HG02870 (cell line): ENCODE results near the gene L3MBTL1.

Experiments
- ATAC-seq: cut with Tn5 transposase; IDR thresholded peaks from one replicate; pipeline ENCODE4 v1.9.1; 2021; ENCODE audit warnings: mild to moderate bottlenecking, moderate library complexity; ENCODE audit not compliant: unreplicated experiment

Gene L3MBTL1

DNA sequence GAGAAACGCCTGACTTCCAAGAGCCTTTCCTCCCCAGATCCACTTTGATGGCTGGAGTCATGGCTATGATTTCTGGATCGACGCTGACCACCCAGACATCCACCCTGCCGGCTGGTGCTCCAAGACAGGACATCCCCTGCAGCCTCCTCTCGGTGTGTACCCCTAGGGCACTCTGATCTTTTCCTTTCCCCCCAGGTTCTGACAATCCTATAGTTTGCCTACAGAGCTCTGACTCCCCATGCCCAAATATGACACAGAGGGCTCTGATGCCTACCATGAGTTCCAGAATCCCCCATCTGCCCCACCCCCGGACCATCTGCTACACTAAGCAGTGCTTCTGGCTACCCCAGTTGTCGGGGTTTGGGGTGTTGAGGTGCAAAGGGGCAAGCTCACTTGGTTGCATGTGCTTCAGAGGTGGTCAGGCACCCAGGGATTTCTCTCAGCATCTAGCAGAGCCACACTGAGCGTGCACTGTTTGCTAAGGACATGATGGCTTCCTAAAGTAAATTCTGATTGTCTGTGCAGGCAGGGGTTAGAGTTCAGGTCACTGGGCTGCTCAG is 27.4 kb downstream of the L3MBTL1 start:
- ATAC-seq, result no peak

DNA sequence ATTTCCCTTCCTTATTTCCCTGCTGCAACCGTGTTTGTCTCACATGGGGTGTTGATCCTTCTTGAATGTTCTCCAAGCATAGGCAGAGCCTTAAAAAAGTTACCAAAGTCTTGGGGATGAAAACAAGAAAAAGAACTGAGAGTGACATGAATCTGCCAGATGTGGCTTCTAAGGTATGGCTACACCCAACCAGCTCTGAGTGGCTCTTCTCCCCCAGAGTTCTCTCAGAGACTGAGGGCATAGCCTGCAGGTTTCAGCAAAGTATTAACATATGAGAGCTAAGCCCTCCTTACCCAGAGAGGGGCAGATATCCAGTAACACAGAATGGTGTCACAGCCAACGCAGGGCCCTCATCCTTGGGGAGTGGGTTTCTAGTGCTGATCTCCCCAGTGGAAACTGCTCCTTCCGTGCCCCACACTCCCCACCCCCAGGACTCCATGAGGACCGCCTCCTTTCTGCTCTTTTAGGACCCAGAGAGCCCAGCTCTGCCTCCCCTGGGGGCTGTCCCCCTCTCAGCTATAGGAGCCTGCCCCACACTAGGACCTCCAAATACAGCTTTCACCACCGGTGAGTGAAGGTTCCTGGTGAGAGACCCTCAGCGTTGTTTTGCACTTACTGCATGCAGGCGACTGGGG is 28.0 kb downstream of the L3MBTL1 start:
- ATAC-seq, result no peak

DNA sequence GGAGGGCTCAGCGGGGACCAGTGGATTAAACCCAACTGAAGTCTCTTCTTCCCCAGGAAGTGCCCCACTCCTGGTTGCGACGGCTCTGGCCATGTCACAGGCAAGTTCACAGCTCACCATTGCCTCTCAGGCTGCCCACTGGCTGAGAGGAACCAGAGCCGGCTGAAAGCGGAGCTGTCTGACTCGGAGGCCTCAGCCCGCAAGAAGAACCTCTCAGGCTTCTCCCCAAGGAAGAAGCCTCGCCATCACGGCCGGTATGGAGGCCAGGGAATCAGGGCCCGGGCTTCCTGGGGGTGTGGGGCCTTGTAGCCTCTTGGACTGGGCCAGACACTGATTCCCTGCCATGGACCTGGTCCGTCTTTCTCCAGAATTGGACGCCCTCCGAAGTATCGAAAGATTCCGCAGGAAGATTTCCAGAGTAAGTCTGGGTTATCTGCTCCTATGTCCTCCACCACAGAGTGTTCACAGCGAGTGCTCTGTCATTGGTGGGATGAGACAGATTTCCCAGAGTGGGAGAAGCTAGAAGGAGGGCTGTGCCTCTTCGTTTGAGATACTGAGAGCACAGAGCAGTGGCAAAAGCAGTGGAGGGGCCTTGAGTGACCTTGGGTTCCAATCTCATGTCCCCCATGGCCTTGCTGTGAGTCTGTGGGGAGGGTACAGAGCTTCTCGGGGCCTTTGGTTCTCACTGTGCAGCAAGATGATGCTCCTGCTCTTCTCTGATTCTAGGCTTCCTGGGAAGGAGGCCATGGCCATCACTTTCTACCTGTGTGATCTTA is 28.7 kb downstream of the L3MBTL1 start:
- no peak for ATAC-seq

DNA sequence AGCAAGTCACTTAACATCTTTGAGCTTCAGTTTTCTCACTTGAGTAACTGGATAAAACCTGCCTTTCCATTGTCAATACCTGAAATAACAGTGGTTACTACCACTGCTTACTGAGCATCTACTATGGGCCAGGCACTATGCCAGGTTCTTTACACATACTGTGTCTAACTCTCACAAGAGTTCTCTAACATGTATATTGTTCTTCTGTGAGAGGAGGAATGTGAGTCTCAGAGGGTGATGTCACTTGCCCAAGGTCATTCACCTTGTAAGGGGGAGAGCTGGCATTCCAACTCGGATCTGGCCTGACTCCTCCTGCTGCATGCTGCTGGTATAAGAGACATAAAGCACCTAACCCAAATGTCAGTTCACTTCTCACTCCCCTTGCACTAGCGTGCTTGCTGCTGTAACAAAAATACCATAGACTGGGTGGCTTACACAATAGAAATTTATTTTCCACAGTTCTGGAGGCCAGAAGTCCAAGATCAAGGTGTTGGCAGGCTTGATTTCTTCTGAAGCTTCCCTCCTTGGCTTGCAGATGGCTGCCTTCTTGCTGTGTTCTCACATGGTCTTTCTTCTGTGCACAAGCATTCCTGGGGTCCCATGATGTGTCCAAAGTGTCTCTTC is 29.4 kb downstream of the L3MBTL1 start:
- no peak for ATAC-seq

DNA sequence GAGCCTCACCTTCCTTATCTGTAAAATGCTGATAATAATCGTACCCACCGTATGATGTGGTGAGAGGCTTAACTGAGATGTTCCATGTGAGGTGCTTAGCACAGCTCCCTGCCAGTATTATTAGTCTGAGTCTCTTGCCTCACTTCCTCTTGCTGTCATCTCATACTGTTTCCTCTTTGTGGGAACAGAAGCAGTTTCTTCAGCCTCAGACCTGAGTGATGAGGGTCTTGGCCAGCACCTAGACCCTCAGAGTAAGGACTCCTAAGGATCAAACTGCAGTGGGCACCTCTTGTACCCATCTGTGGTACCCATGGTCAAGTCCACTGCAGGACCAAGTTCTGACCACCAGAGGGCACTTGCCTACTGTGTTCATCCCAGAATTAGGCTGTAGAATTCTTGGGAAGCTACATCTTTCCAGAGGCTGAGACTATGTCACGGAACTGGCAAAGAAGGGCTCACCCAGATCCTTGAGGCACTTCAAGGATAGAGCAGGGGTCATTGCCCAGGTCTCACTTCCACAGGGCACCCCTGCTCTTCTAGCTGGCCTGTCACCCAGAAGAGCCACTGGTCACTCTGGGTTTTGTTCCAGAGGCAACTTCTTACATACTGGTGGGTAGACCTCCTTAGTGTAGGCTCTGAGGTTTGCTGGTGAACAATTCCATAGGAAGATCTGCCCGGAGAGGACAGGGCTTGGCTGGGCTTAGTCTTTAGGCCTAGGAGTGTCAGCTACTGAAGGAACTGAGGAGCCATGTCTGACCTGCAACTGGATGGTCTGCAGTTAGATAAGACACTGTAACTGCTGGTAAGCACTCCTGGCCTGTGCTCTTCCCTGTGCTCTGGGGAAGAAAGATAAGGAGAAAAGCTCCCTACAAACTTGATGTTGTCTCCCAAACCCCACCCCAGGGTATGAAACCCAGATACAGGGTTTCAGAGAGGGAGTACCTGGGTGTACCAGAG is 30.7 kb downstream of the L3MBTL1 start:
- no peak for ATAC-seq

DNA sequence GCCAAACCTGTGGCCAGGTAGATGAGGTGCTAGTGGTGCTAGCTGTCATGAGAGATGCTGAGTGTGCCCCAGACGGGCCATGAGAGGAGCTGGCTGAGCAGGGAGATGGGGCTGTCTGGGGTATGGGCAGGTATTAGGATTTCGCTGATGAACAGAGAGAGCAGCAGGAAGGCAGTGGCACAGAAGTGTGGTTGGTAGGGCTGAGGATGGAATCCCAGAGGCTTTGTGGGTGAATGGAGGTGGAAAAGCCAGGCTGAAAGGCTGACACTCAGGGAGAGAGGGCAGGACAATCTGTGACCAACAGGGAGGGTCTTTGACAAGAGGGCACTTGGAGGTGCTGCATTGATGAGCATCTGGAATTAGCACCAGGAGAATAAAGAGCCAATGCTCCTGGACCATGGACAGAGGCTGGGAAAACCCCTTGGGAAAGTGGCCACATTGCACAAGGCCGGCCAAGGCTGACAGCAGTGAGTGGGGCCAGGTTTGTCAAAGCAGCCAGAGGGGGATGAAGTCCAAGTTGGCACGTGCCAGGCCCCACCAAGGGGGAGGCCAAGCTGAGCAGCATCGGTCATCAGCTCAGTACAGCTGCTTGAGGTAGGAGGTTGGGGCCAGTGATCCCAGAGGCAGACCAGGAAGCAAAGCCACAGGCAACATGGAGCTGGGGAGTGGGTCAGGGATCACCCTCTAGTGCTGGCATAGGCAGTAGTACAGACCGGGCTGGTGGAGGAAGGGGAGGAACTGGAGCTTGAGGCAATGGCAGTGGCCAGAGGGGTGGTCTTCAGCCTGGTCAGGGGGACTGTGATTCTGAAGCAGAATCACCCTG is 31.6 kb downstream of the L3MBTL1 start:
- no peak for ATAC-seq

DNA sequence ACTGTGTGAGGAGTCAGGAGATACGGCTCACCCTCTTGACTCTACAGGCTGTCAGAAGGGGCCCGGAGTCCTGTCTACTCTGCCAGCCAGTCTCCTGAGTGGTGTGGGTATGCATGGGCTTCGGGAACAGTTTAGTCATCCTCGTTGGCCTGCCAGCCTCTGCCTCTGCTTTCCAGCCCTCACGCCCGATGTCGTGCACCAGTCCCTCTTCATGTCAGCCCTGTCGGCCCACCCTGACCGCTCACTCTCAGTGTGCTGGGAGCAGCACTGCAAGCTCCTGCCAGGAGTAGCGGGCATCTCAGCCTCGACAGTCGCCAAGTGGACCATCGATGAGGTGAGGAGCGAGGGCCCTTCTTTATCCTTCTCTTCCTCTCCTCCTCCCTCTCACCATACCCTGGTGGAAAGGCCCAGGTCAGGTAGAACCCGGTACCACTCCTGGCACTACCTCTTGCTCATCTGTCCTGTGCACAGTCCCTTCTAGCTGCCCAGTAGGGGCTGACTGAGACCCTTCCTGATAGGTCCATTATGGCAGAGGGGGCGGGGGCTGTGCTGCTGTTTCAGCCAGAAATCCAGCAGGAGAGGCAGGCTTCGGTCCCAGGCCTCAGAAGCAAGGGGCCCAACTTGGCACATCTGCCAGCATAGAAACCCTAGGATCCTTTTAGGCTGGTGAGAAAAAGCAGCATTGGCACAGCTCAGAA is 32.6 kb downstream of the L3MBTL1 start:
- ATAC-seq, result no peak

DNA sequence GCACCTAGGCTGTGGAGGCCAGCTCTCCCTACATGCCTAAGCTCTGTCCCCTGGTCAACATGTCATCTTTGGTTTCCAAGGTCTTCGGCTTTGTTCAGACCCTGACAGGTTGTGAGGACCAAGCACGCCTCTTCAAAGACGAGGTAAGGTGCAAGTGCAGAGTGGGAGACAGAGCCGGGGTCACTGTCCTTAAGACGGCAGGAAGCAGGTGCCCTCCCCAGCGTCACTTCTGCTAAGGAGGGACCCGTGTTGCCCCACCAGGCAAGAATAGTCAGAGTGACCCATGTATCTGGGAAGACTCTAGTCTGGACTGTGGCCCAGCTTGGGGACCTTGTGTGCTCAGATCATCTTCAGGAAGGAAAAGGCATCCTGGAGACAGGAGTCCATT is 33.2 kb downstream of the L3MBTL1 start:
- no peak for ATAC-seq

DNA sequence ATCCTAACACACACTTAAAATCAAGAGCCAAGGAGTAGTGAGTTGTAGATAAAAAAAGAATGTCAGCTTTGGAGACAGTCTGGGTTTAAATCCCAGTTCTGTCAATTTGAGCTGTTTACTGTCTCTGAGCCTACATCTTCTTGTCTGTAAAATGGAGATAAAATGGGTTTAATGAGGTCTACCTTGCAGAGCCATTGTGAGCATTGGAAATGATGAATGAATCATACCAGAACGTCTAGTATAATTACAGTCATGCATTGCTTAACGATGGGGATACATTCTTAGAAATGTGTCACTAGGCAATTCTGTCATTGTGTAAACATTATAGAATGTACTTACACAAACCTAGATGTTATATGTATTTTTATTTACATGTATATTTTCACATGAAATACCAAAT is 33.7 kb downstream of the L3MBTL1 start:
- ATAC-seq, result no peak

DNA sequence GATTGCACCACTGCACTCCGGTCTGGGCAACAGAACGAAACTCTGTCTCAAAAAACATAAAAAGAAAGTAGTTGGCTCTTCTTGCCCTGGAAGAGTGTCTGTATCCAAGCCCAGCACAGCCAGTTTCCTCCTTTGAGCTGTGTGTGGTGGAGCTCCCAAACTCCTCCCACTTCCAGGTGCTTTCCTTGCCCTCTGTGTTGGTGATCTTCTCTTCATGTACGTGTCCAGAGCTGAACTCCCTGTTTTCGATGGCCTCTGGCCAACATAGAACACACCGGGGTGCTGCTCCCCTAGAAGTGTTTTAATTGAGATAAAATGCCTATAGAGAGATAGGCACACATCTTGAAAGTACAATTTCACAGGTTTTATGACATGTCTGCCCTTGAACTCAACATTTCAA is 34.7 kb downstream of the L3MBTL1 start:
- no peak for ATAC-seq

DNA sequence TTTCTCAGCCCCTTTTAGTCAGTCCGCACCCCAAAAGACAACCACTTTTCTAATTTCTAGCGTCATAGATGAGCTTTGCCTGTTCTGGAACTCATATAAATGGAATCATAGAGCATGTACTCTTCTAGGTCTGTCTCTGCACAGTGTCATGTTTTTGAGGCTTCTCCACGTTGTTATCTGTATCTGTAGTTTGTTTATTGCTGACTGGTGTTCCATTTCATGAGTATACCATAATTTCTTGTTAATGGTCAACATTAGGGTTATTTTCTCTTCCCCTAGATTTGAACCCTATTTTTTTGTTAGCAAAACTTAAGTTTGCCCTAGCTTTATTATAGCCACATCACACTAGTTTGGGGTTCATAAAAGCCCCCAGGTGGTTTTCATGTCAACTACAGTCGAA is 35.2 kb downstream of the L3MBTL1 start:
- no peak for ATAC-seq

DNA sequence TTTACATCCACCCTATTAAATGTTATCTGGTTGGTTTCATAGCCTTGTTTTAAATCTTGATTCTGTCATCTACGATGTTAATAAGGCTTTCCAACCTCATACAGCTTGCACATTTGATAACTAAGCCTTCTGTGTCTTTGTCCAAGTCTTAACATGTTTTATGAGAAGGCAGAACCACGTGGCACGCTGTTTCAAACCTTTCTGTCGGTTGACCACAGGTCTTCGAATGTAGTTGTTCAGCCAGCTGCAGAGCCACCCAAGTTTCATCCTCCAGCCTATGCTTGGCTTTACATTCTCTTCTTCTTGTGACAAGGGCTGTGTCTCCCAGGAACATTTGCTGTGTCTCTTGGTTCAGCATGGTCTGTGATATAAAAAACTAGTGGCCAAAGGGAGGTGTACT is 35.6 kb downstream of the L3MBTL1 start:
- no peak for ATAC-seq

DNA sequence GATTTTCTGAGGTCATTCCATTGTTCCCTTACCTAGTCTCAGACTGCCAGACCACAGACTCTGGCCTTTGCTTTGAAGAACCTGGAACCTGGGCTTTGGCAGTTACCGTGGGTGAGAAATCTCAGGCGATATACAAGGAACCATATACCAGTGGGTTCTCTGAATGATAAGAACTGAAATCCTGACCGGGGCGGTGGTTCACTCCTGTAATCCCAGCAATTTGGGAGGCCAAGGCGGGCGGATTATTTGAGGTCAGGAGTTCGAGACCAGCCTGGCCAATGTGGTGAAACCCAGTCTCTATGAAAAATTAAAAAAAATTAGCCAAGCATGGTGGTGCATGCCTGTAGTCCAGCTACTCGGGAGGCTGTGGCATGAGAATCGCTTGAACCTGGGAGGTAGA is 37.0 kb downstream of the L3MBTL1 start:
- ATAC-seq, result no peak

DNA sequence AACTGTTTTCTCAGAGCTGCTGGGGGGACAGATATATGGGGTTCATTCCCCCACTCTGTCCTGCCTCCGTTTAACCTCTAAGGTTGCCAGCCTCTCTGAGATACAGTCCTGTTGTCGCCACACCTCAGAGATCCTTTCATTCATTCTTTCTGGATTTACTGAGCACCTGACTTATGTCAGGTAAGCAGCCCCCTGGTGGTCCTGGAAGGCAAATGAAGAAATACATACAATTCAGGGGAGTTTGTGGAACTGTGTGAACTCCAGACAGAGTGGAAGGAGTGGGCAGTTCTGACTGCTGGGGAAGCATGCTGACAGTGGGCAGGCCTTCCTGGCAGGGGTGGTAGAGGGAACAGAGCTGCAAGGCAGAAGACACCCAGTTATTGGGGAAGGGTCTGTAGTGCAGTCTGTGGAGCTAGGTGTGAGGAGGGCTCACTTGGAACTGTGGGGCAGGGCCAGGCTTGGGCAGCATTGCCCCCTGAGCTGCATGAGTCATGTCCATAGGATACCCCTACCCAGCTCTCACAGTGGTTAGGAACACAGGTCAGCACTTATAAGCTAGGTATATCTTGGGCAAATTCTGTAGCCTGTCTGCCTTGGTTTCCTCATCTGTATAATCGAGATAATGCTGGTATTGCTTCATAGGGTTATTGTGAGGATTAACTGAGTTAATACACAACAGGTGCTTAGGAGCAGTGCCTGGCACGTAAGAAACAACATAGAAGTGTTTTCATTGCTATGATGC is 38.5 kb downstream of the L3MBTL1 start:
- no peak for ATAC-seq

DNA sequence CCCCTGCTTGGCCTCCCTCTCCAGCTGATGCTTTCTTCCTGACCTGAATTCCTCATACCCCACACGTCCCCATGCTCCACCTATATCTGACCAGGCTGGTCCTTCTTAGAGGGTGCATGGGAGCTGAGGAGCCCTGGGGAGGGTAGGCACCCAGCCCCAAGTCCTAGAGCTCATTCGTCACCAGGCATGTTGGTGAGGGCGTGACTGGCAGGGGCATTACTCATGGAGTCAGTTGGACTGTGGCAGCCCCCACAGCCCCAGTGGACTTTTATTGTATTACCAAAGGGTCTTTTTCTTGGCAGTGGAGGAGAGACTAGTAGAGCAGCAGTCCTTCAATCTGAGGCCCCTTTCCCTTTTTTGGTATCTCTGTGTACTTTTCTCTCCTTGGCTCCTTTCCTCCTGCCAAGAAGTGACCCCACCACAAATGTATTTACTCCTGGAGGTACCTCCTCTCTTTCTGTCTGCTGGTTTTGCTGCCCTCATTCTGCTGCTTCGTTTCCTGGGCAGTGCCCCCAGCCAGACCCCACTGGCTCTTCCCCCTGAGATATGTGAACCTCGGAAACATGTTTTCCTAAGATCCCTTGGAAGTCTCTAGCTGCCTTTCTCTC is 40.9 kb downstream of the L3MBTL1 start:
- ATAC-seq, result no peak

DNA sequence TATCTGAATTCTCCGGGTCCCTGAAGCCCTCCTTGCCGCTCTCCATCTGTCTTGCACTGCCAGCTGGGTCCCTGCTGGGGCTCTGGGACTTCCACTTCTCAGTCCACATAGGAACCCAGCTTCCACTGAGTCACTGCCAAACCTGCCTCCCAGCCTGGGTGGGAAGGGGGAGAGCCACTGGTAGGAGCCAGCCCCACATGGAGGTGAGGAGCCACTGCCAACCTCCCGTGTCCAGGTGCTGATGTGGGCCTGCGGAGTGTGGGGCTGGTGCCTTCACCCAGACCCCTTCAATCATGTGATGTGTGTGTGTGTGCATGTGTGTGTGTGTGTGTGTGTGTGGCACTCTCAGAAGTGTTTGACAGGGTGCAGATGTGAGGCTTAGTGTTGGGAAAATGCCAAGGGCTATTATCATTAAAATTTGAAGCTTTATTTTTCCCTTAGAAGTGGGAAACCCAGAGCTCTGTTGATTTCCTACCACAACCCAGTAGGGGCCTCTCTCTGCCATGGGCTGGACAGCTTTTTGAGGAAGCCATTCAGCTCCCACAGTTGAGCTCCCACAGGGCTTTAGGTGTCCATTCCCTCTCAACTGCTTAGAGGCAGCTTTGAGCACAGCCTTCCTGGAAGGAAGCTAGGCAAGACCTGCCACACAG is 42.0 kb downstream of the L3MBTL1 start:
- ATAC-seq, result no peak

DNA sequence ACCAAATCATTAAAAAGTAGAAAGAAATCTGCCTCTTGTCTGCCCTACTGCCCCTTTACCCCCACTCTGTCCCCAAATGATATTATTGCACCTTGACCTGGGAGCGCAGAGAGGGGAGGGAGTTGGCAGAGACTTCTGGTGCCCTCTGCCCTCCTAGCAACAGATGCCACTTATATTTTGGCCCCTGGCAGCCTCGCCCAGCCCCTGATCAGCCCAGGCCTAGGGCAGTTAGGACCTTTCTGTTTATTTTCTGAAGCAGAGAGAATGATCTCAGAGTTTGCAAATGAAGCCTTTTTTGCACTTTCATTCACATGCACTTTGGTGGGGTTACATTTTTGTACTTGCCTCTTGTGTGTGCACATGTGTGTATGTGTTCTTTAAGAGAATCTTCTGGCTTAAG is 43.0 kb downstream of the L3MBTL1 start:
- no peak for ATAC-seq

DNA sequence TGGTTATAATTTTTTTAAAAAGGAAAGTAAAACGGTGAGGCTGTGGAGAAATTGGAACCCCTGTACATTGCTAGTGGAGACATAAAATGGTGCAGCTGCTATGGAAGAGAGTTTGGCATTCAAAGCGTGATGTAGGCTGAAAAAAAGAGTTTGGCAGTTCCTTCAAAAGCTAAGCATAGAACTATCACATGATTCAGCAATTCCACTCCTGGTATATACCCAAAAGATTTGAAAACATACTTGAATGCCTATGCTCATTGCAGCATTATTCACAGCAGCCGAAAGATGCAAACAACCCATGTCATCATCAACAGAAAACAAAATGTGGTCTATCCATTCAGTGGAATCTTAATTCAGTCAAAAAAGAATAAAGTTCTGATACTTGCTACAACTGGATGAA is 46.9 kb downstream of the L3MBTL1 start:
- no peak for ATAC-seq
